Transverse colon (tissue), 3 donors: ENCODE measurements around the gene APMAP.

ENCODE experiments used
- EP300 ChIP-seq: sonication (generic); formaldehyde crosslinking; IDR thresholded peaks from one replicate; pipeline ENCODE4 v1.6.1; 2017; ENCODE audit warnings: antibody characterized with exemption, low read depth
- POLR2A ChIP-seq: fragments of 450-650 bp; IDR thresholded peaks from one replicate; pipeline ENCODE4 v1.6.1; 2016; ENCODE audit warnings: antibody characterized with exemption, mild to moderate bottlenecking, moderate library complexity
- TF ChIP-seq, protein P1 (sequence below), 5 experiments: fragments of 200-600 bp in 3 of 5; fragments of 450-650 bp in 2 of 5; sonication (generic) in 3 of 5; IDR thresholded peaks; 1 replicate in 2 of 5; 2 replicates in 3 of 5; pipeline ENCODE4 v1.5.1; 2016 to 2017; ENCODE audit warnings: antibody characterized with exemption in 5 of 5, inconsistent platforms in 3 of 5, mild to moderate bottlenecking in 2 of 5, moderate library complexity in 1 of 5

DNA sequence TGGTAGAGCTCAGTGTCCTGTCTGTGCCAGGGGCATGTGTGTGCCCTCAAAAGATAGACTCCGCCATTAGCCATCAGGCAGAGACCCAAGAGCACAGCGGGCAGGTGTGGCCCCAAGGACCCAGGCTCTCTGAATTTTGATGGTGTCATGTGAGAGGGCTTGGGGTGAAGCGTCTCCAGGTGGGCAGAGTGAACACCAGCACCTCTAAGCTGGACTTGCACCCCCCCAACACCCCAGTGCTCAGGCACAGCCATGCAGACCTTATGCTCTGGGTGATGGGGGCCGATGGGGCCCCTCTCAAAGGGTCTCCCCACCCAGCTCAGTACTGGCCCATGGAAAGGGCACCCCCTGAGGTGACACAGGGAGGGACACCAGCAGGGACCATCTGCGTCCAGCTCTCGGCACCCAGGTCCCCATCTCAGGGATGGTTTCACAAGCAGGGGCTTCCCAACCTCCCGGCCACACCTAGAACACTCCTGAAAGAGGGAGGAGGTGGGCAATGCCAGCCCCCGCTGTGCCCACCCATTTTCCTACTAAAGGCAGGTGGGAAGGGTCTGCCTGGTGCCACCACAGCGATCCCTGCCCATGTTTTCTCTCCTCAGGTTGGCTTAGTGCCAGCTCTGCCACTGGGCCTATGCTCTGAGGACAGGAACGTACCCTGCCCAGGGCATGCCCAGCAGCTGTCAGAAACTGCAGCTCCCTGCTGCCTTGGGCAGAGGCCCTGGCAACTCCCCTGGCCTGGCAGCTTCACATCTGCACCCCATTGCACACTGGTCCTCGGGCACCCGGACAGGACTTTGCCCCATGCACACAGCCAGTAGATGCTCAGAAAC, 40.0 kb downstream of the APMAP start:
- TF ChIP-seq POLR2A (no peak), EP300 (no peak)
- TF ChIP-seq, protein P1, sequence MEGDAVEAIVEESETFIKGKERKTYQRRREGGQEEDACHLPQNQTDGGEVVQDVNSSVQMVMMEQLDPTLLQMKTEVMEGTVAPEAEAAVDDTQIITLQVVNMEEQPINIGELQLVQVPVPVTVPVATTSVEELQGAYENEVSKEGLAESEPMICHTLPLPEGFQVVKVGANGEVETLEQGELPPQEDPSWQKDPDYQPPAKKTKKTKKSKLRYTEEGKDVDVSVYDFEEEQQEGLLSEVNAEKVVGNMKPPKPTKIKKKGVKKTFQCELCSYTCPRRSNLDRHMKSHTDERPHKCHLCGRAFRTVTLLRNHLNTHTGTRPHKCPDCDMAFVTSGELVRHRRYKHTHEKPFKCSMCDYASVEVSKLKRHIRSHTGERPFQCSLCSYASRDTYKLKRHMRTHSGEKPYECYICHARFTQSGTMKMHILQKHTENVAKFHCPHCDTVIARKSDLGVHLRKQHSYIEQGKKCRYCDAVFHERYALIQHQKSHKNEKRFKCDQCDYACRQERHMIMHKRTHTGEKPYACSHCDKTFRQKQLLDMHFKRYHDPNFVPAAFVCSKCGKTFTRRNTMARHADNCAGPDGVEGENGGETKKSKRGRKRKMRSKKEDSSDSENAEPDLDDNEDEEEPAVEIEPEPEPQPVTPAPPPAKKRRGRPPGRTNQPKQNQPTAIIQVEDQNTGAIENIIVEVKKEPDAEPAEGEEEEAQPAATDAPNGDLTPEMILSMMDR (IDR thresholded peaks at IDR 0.05) = no peak
